HG02588 (cell line): Measurements from ENCODE around the gene GRAMD1B.
A peak's percentile ranks its signal among the peaks of the same experiment; 100 is the strongest.

Source experiments
- ATAC-seq: cut with Tn5 transposase; IDR thresholded peaks from one replicate; pipeline ENCODE4 v1.9.1; 2021; ENCODE audit warnings: mild to moderate bottlenecking, moderate library complexity; ENCODE audit not compliant: unreplicated experiment

The GRAMD1B gene

DNA sequence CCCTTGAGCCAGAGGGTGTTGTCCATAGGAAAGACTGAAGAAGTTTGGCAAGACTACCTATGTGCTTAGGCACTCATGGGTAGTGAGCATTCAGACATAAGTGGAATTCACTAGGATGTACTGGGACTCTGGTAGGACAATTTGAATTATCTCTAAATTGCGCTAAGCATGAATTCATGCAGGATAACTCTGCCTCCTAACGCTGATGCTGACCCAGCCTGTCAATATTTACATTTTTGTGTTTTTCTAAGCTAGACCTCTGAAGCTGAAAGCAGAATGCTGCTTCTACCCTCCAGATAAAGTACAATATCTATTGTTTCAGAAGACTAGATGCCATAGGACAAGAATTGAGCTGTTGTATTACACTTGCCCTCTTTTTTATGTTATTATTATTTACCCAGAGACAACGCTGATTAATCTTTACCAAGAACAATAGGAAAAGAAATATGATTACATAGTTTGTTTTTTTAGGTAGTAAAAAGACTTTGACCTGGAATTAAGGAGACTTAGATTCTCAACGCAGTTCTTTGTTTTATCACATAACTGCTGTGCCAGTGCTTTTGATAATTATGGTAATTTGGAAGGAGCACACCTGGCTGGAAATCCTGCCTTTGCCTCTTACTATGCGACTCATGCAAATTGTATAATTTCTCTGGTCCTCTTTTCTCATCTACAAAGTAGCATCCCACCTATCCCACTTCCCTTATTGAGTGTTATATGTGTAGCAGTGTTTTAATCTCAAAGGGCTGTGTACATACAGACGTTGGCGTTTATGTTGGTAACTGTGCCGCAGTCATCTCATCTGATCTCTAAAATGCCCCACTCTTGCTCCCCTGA, 21.2 kb upstream of the GRAMD1B start:
- ATAC-seq: no peak

DNA sequence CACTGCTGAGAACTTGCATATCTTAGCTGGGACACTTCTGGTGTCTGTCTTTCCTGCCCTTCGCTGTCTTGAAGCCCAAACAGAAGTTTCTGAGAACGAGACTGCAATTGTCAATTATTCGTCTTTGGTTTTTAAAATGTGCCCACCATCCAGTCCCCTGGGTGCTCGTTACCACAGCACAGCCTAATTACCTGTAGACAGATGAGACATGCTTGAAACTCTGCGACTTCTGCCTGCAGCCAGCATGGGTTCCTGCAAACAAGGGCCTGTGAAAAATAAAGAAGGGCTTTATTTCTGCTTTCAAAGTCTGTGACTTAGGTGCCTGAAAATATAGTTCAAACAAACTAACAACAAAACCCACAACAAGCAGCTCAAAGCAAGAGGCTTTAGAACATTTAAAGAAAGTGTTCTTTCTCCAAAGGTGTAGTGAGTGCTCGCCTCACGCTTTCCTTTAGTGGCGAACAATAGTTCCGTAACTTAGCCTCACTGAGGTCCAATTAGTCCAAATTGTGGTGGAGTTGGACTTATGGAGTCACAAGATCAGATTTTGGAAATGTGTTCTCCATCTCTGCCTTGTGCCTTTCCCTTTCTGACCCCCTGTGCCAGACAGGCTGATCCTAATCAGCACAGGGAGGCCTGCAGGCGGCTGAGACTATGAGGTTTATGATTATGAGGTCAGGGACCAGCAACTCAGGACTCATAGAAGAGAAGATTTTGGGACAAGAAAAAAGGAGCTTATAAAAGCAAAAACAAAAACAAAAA, 20.4 kb upstream of the GRAMD1B start:
- no peak for ATAC-seq

DNA sequence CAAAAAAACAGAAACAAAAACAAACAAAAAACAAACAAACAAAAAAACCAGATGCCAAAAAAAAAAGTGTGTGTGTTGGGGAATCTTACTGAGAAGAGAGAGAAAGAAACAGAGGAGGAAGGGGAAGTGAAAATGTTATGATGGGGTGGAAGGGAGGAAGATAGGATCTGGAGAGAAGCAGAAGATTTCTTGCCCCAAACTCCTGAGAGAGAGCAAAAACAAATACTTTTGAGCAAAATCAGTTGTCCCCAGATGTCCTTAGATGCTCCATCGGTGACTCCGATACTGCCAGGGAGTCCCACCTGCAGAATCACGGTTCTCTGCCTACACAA, 19.9 kb upstream of the GRAMD1B start:
- no peak for ATAC-seq

DNA sequence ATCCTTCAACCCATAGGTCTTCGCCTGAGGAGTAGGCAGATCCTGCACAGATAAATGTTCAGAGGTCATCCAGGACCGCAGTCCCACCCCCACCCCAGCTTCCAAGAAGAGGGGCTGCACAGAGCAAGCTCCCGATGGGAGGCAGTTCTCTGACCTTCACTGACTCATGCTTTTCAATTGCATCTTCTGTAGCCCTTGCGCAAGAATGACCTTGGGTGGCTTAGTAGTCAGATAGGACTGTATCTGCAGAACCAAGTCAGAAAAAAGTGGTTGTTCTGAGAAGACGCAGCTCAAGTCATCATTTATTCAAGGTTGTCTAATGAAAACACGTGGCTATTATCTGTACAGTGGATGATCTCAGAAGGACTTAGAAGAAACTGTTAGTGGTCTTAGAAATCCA, 16.4 kb upstream of the GRAMD1B start:
- no peak for ATAC-seq

DNA sequence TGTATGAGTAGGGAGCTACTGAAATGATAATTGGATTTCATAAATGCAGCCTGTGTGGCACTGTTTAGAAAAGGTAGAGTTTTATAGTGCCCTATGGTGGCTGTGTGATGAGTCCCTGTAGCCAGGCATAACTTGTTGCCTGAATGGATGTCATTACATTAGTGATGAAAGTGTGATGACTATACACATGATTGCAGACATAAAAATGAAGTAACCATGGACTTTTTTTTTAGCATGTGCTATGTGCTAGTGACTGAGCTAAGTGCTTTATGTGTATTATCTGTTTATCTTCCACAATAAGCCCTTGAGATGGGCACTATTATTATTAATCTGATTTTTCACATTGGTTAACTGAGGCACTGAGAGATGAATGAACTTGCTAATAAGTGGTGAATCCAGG, 13.5 kb upstream of the GRAMD1B start:
- ATAC-seq: no peak

DNA sequence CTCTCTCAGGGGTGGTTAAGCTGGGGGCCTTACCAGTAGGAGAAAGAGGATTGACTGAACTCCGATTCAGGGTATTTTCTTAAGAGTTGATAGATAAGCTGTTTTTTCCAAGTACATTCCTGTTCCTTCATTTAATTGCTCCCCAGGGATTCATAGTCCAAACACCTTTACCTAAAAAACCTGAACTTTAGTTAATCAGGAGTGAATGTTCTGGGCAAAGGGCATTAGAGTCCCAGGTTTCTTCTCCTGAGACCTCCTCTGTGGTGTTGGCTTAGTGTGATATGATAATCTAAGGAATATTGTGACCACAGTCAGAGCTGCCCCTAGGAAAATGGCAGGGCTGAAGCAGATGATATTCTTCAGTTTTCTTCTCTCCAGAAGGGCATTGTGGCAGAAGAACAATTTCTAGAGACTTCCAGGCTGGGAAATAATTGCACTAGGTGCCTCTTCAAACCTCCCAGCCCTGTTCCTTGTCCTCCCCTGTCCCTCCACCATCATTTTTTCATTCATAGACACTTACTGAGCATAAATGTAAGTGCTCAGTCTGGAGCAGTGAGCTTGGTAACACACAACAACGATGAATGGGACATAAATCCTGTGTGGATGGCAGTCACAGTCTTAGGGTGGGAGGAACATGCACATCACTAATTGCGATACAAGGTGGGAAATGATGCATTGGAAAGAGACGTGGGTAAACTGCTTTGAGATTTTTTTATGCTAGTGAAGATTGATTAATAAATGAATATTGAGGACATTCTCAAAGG, 11.5 kb upstream of the GRAMD1B start:
- no peak for ATAC-seq

DNA sequence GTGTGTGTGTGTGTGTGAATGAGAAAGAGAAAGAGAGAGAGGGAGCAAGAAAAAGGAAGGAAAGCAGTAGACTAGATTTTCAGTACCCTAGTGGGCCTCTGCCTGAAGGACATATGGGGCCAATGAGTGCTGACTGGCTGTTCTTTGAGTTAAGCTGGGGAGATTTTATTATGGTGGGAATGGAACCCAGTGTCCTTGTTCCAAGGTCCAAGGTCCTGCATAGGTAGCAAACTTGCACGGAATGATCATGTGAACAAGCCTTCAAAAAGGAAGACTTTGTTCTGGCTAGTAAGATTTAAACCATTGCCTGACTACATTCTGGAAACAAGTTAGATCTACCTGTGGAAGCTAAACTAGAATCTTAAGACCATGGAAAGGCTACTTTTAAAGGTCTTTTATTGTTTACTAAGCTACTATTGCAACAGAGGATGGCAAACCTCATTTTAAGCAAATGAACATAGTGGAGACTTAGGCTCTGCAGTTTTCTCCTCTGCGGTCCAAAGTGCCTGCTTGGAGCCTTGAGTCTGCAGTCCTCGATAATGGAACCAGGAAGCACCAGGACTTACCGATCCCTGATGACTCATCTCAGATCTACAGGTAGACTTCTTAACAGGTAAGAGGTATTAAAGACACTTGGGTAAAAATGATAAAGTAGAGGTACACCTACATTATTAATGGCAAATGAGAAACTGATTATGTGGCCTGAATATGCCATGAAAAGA, 10.2 kb upstream of the GRAMD1B start:
- ATAC-seq: no peak

DNA sequence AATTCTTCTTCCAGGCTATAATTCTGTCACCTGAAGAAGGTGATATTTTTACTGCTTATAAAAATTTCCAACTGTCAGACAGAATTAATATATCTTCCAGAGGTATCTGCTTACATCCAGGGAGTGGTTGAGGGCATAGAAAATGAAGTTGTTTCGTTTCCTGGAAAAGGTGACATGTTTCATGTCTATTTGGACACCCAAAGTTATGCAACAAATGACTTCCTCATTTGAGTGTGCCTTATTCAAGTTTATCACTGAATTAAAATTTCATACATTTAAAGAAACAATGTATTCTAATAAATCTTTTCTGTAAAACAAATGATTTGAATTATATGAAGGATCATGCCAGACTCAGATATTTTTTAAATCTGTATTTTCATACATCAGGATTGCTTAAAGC, 8.5 kb upstream of the GRAMD1B start:
- ATAC-seq: no peak

DNA sequence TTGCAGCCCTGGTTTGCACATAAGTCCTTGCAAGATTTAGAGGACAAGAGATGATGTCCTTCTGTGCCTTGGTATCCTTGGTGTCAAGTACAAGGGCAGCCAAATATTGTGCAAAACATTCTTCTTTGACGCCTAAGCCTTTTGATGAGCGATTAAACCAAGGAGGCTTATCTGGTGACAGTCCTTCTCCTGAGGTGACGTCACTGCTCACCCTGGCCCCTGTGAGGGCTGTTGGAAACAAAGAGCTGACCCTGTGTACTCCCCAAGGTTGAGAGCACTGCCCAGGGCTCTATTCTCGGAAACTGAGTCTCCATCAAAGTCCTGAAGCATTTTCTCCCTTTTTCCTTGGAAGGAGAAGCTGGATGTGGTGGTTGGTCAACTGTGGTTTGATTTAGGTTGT, 4.7 kb upstream of the GRAMD1B start:
- no peak for ATAC-seq

DNA sequence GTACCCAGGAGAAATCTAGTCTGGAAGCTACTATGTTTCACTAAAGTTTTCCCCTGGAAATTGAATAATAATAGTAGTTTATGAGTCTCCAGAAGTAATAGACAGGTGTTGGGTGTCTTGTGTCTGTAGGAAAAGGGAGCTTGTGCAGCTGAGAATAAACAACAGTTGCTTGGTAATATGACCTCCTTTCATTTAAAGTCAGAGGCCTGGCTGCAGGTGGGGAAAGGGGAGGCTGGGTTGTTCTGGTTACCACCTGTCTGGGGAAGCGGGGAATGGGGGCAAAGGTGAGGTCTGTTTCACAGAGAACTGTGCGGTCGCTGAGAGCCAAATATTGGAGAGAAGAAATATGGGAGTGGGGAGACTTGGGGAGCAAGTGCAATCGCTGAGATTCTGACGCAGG, 3.3 kb upstream of the GRAMD1B start:
- ATAC-seq: no peak

DNA sequence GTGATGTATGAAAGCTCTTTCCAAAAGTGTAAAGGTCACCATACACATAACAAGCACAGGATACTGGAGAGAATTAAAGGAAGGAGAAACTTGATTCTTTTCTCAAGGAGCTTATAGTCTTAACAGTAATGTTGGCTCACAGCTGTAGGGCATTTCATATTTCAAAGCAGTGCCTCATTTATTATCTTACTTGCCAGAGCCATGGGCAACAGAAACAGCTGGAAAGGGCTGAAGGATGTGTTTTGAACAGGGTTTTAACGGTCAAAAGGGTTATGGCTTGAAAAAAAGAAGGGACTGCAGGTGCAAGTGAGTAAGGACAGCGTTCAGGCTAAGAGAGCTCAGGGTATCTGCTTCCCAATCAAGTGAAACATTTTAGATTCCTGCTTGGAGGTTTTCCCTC, 2.7 kb upstream of the GRAMD1B start:
- no peak for ATAC-seq

DNA sequence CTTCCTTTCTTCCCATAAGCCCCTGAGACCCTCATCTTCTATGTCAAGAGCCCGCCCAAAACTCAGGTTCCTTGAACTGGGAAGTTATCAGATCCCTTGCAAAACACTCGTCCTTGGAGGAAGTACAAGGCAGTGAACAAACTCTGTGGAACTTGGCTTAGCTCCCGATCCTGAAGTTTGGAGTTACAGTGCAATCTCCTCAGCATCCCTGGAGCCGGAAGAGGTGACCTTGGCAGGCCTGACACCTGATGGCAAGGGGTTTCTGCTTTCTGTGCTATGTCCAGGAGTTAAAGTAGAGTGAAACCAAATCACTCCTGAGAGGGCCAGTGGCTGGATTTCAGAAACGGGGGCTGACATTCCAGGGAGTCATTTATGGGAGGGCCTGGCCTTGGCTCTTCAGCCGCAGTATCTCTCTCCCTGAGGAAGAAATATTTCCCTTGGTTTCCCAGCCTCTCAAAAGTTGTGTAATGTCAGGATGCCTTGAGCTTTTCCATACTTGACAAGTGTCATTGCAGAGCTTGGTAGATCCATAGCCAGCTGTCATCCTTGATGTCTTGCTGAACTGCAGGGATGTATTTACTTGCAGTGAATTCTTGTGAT, 1.9 kb upstream of the GRAMD1B start:
- no peak for ATAC-seq

DNA sequence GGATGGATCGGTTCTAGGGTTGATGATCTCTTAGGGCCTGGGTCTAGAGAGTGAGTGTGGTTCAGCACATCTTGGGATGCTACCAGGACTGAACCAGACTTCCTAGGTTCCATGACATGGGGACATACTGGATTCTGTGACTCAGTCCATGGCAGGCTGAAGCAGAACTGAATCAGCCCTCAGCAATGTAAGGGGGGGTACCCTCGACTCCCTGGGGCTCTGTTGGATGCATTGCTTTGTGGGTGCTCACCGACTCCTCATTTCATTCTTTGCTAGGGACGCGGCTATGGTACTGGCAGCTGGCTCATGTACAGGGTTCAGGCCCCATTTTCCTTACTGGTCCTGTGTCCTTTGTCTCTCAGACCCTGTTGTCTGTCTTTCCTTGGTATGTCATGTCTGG, 733 bp upstream of the GRAMD1B start:
- no peak for ATAC-seq

DNA sequence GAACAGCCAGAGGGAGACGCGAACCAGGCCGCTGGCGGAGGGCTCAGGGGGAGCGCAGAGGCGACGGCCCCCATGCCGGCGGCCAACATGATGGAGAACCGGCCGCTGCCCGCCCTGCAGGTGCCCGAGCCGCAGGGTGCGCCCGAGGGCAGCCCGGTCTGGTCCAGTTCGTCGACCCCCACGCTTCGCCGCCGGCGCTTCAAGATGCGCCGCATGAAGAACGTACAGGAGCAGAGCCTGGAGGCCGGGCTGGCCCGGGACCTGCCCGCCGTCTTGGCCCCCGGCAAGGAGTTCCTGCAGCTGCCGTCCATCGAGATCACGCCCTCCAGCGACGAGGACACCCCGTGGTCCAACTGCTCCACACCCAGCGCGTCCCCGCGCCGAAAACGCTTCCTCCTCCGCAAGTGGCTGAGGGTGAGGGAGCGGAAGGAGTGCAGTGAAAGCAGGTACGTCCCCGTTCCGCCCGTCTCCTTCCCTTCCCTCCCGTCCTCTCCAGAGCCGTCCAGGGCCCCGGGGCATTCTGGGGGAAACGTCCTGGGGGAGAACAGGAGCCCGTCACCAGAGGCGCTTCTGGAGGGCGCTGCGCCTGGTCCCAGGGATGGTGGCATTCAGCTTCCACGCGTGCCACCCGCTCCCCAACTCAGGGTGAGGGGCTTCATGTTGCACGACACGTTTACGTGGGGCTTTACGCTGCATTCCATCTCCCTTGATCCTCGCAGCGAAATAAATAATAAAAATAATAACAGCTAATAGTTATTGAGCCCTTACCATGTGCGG, 840 bp downstream of the GRAMD1B start:
- ATAC-seq: peak; percentile 35

DNA sequence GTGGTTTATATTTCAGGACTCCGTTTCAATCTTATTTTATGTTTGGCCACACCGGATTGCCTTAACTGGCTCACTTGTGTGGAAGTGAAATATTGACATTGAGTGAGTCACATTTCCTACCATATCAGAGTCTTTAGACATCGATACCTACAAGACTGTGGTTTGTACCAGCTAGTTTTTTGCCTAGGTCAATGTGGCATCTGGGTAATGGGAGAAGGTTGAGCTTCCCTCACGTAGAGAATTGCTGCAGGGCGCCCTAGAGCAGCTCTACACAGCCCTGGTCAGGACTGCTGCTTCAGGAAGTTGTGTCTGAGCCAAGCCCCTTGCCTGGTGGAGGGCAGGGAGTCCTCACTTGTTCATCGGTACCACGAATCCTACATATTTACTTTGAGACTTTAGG, 1.6 kb downstream of the GRAMD1B start:
- ATAC-seq: no peak

DNA sequence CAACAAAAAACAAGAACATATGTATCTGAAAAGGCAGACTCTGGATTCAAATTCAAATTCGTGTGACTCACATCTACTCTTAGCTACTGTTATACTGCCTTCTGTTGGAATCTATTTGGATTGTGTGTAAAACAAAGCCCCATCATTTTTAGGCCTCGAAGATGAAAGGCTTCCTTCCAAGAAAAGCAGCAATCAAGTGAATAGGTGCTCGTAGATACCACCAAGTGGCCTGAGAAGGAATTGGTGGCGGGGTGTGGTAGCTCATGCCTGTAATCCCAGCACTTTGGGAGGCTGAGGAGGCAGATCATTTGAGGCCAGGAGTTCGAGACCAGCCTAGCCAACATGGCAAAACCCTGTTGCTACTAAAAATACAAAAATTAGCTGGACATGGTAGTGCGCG, 4.2 kb downstream of the GRAMD1B start:
- no peak for ATAC-seq

DNA sequence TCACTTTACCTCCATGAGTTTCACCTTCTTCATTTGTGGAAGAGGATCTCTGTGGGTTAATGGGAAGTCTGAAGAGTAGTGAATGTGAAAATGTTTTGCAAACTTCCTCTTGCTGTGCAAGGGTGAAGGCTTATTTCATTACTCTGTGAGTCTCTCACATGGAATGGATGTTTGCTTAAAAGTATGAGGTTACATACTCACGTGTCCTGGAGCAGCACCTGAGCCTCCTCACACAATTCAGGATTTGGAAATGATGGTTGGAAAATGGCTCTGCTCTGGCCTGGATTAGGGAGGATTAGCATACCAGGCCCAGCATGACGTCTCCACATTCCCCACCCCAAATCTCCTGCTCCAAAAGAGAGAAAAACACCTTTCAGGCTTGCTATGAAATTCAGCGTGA, 4.8 kb downstream of the GRAMD1B start:
- no peak for ATAC-seq

DNA sequence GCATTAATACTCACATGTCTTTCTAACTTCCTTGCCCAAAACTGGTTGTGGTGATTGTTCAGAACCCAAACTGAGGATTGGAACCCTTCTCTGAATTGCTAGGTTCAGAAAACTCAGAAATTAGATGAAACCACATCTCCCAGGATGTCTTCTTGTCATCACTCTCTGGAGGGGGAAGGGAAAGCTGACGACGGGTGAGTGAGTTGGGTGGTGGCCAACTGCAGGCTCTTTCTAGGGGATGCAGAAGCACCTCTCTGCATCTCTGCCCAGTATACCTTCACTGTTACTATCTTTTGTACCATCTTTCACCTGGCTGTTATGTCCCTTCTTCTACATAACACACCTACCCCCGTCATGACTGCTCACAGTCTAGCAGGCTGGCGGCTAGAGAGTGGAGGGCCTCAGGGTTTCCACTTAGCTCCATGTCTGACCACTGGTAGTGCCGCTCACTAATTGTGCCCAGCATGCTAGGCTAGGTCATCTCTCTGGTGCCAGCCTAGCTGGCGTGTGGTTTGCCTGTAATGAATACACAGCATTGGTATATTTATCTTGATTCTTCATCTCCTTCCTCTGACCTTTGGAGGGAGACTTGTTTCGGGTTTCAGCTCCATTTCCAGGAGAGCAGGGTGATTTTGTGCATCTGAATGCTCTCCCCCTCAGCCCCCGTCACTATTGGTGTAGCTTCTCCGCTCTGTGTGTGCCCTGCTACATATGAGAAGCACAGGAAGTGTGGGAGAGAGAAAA, 7.3 kb downstream of the GRAMD1B start:
- no peak for ATAC-seq

DNA sequence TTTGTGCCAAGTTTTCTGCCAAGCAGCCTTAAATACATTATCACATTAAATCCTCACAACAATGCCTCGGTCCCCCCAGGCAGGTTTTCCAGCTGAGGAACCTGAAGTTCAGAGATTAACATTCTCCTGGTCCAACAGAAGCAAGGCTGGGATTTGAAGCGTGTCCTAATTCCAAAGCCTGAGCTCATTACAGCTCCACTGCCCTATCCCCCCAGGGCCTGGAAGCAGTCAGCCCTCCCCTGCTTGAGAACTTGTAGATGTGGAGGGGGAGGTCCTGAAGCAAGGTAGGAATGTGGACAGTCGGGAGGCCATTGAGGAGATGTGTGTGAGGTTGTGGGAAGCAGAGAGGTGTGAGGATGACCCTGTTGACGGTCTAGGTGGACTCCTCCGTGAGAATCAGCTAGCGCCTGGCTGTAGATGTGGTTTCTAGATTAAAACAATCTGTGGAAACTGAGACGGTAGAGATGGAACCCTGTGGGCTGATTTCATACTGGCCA, 8.1 kb downstream of the GRAMD1B start:
- ATAC-seq: no peak
